H1 (cell line): ENCODE results near the gene ERG28. TPM values are rescaled to one million over a fixed set of nuclear protein-coding genes. Genes with fewer than 3 reads are reported as not detected.

ENCODE experiments used
- CTCF ChIA-PET: fragments of 300-600 bp; sonication (Branson Sonifier 250); formaldehyde crosslinking; loops from one replicate; lab custom pipeline; 2021; ENCODE audit not compliant: partially characterized antibody; lab: Charles Lee
- POLR2A ChIA-PET: fragments of 300-600 bp; sonication (Branson Sonifier 250); formaldehyde crosslinking; loops from one replicate; lab custom pipeline; 2021; ENCODE audit warnings: inconsistent platforms; ENCODE audit not compliant: partially characterized antibody; lab: Charles Lee
- DNase-seq, 2 experiments: peaks; one replicate each; pipeline versions ENCODE4 v3.0.0 to v3.0.0-alpha.2; 2010 to 2022; ENCODE audit warnings: low spot score in 2 of 2, low read depth in 1 of 2, mixed read lengths in 1 of 2
- FAIRE-seq: peaks from 2 replicates; lab custom pipeline; 2011; peaks lifted over from hg19 to GRCh38; lab: Jason Lieb, UNC
- H2AFZ ChIP-seq: 2 replicates; pipeline ENCODE4 v1.8.1; 2012; ENCODE audit warnings: low read length, inconsistent platforms
- H2AK5ac ChIP-seq: 2 replicates; pipeline ENCODE4 v1.6.1; 2013; ENCODE audit warnings: low read depth, low read length
- H2BK120ac ChIP-seq: replicated peaks from 2 replicates; pipeline ENCODE3; 2013; ENCODE audit warnings: low read depth, low read length, inconsistent platforms
- H2BK12ac ChIP-seq: 2 replicates; pipeline ENCODE4 v1.6.1; 2013; ENCODE audit warnings: low read depth, low read length
- H2BK15ac ChIP-seq: 2 replicates; pipeline ENCODE4 v1.6.1; 2013; ENCODE audit warnings: low read length
- H2BK20ac ChIP-seq: 2 replicates; pipeline ENCODE4 v1.6.1; 2013; ENCODE audit warnings: low read length
- H2BK5ac ChIP-seq: 2 replicates; pipeline ENCODE4 v1.6.1; 2013; ENCODE audit warnings: low read depth, low read length
- H3K14ac ChIP-seq: 2 replicates; pipeline ENCODE4 v1.6.1; 2013; ENCODE audit warnings: inconsistent platforms; ENCODE audit not compliant: insufficient read length
- H3K18ac ChIP-seq: 2 replicates; pipeline ENCODE4 v1.6.1; 2013; ENCODE audit warnings: low read length; ENCODE audit errors: extremely low read depth
- H3K23ac ChIP-seq: 2 replicates; pipeline ENCODE4 v1.6.1; 2013; ENCODE audit warnings: inconsistent platforms; ENCODE audit not compliant: insufficient read length
- H3K23me2 ChIP-seq: 2 replicates; pipeline ENCODE4 v1.6.1; 2013; ENCODE audit warnings: low read depth, low read length
- H3K27ac ChIP-seq: 2 replicates; pipeline ENCODE4 v1.6.1; 2011; ENCODE audit warnings: low read depth, low read length, inconsistent platforms
- H3K27me3 ChIP-seq, 4 experiments: replicated peaks in 1 of 4; 1 replicate in 1 of 4; 2 replicates in 3 of 4; pipeline versions ENCODE4 v1.6.1 to v1.8.1; 2011 to 2013; ENCODE audit warnings: low read length in 3 of 4, mild to moderate bottlenecking in 3 of 4, inconsistent platforms in 2 of 4, mixed read lengths in 2 of 4, moderate library complexity in 1 of 4; ENCODE audit not compliant: control insufficient read depth in 3 of 4, insufficient read depth in 3 of 4; ENCODE audit errors: extremely low read depth in 1 of 4
- H3K36me3 ChIP-seq, 4 experiments: 2 replicates each; pipeline versions ENCODE4 v1.6.1 to v1.8.1; 2011 to 2013; ENCODE audit warnings: mild to moderate bottlenecking in 4 of 4, low read length in 3 of 4, moderate library complexity in 2 of 4, control low read depth in 1 of 4, inconsistent platforms in 1 of 4; ENCODE audit not compliant: insufficient read depth in 4 of 4, control insufficient read depth in 2 of 4
- H3K4ac ChIP-seq: replicated peaks from 2 replicates; pipeline ENCODE3; 2013; ENCODE audit warnings: low read length, low read depth, mixed read lengths, inconsistent platforms; ENCODE audit not compliant: insufficient read length
- H3K4me1 ChIP-seq, 4 experiments: replicated peaks in 1 of 4; 1 replicate in 1 of 4; 2 replicates in 3 of 4; pipeline versions ENCODE4 v1.6.1 to v1.8.1; 2011 to 2013; ENCODE audit warnings: low read length in 3 of 4, inconsistent platforms in 2 of 4, mixed read lengths in 1 of 4; ENCODE audit not compliant: insufficient read depth in 4 of 4, control insufficient read depth in 3 of 4
- H3K4me2 ChIP-seq, 2 experiments: 2 replicates each; pipeline versions ENCODE4 v1.6.1 to v1.8.1; 2011 to 2013; ENCODE audit warnings: low read depth in 2 of 2, low read length in 2 of 2, control low read depth in 1 of 2, inconsistent platforms in 1 of 2, mild to moderate bottlenecking in 1 of 2; ENCODE audit not compliant: insufficient read depth in 1 of 2
- H3K4me3 ChIP-seq, 4 experiments: fragments of 200-600, 300-600 bp in 1 of 4; sonication (generic), shearing (Covaris generic), sonication (Bioruptor Twin) in 1 of 4; 2 replicates each; pipeline versions ENCODE4 v1.5.1 to v1.8.1; 2011 to 2016; ENCODE audit warnings: low read length in 4 of 4, low read depth in 3 of 4, control low read depth in 2 of 4, inconsistent platforms in 2 of 4, mild to moderate bottlenecking in 2 of 4, mixed read lengths in 1 of 4, moderate library complexity in 1 of 4; ENCODE audit not compliant: insufficient read depth in 2 of 4; ENCODE audit errors: extremely low read depth in 1 of 4
- H3K56ac ChIP-seq: replicated peaks from 2 replicates; pipeline ENCODE3; 2013; ENCODE audit warnings: low read depth, mild to moderate bottlenecking, mixed read lengths, low read length, inconsistent platforms; ENCODE audit not compliant: insufficient read length
- H3K79me1 ChIP-seq: 2 replicates; pipeline ENCODE4 v1.6.1; 2013; ENCODE audit warnings: low read depth, low read length, control low read depth
- H3K79me2 ChIP-seq, 2 experiments: 2 replicates each; pipeline versions ENCODE4 v1.6.1 to v1.8.1; 2012 to 2013; ENCODE audit warnings: low read length in 2 of 2, mild to moderate bottlenecking in 2 of 2, inconsistent platforms in 1 of 2; ENCODE audit not compliant: insufficient read depth in 2 of 2, control insufficient read depth in 1 of 2
- H3K9ac ChIP-seq, 4 experiments: replicated peaks in 1 of 4; 1 replicate in 1 of 4; 2 replicates in 3 of 4; pipeline versions ENCODE4 v1.6.1 to v1.8.1; 2011 to 2013; ENCODE audit warnings: low read depth in 3 of 4, low read length in 3 of 4, control low read depth in 2 of 4, mild to moderate bottlenecking in 2 of 4, moderate library complexity in 2 of 4, inconsistent platforms in 1 of 4; ENCODE audit errors: extremely low read depth in 1 of 4
- H3K9me3 ChIP-seq, 2 experiments: 2 replicates each; pipeline versions ENCODE4 v1.6.1 to v1.8.1; 2012 to 2013; ENCODE audit warnings: mild to moderate bottlenecking in 2 of 2, moderate library complexity in 2 of 2, control low read depth in 1 of 2, inconsistent platforms in 1 of 2, low read depth in 1 of 2, low read length in 1 of 2, mixed read lengths in 1 of 2; ENCODE audit not compliant: insufficient read depth in 2 of 2
- H4K20me1 ChIP-seq, 2 experiments: replicated peaks in 1 of 2; 2 replicates each; pipeline versions ENCODE3 to v1.8.1; 2011 to 2013; ENCODE audit warnings: inconsistent platforms in 2 of 2, low read length in 2 of 2, mild to moderate bottlenecking in 1 of 2; ENCODE audit not compliant: insufficient read depth in 2 of 2, control insufficient read depth in 1 of 2
- H4K5ac ChIP-seq: 2 replicates; pipeline ENCODE4 v1.6.1; 2013; ENCODE audit warnings: low read length, low read depth, mixed read lengths, inconsistent platforms; ENCODE audit not compliant: insufficient read length
- H4K8ac ChIP-seq: 2 replicates; pipeline ENCODE4 v1.8.0; 2013; ENCODE audit warnings: mild to moderate bottlenecking, moderate library complexity, low read length, inconsistent platforms; ENCODE audit not compliant: insufficient read depth; ENCODE audit errors: extremely low read depth
- H4K91ac ChIP-seq: replicated peaks from 2 replicates; pipeline ENCODE3; 2013; ENCODE audit warnings: low read length, mixed read lengths, inconsistent platforms; ENCODE audit not compliant: insufficient read length
- ASH2L ChIP-seq: fragments of 200-600, 300-600 bp; sonication (generic); IDR thresholded peaks from one replicate; pipeline ENCODE4 v1.7.1; 2017; ENCODE audit warnings: low read length
- CTBP2 ChIP-seq: IDR thresholded peaks from 2 replicates; pipeline ENCODE4 v1.7.0; 2011; ENCODE audit warnings: borderline replicate concordance, mild to moderate bottlenecking, moderate library complexity, mixed read lengths, low read length; ENCODE audit not compliant: insufficient read depth, insufficient read length
- FOSL1 ChIP-seq: IDR thresholded peaks from 2 replicates; pipeline ENCODE4 v1.6.1; 2011; ENCODE audit warnings: mild to moderate bottlenecking, low read depth, low read length, moderate library complexity; ENCODE audit not compliant: insufficient read depth
- JUN ChIP-seq: IDR thresholded peaks from 2 replicates; pipeline ENCODE4 v1.6.1; 2011; ENCODE audit warnings: low read depth, mild to moderate bottlenecking, improper control_type of control experiment, low read length
- RAD21 ChIP-seq, 2 experiments: IDR thresholded peaks in 1 of 2; conservative IDR thresholded peaks in 1 of 2; 2 replicates each; pipeline ENCODE4 v1.6.1; 2011; ENCODE audit warnings: low read depth in 2 of 2, low read length in 2 of 2, improper control_type of control experiment in 1 of 2, inconsistent platforms in 1 of 2, mild to moderate bottlenecking in 1 of 2, moderate library complexity in 1 of 2
- SAP30 ChIP-seq: fragments of 300-600 bp; sonication (generic); IDR thresholded peaks from 2 replicates; pipeline ENCODE4 v1.7.1; 2012; ENCODE audit warnings: low read length, moderate library complexity, mild to moderate bottlenecking, inconsistent platforms; ENCODE audit not compliant: insufficient read depth, insufficient replicate concordance
- SUZ12 ChIP-seq: fragments of 200-600 bp; sonication (generic); IDR thresholded peaks from 2 replicates; pipeline ENCODE4 v1.6.1; 2012; ENCODE audit warnings: mild to moderate bottlenecking, inconsistent platforms, low read length, moderate library complexity, mixed read lengths
- TAF7 ChIP-seq: optimal IDR thresholded peaks from 2 replicates; pipeline ENCODE3; 2011; ENCODE audit warnings: low read depth, mild to moderate bottlenecking, inconsistent platforms, low read length, moderate library complexity, borderline replicate concordance
- TCF12 ChIP-seq: IDR thresholded peaks from 2 replicates; pipeline ENCODE4 v1.6.1; 2011; ENCODE audit warnings: low read depth, mild to moderate bottlenecking, low read length
- TEAD4 ChIP-seq: IDR thresholded peaks from 2 replicates; pipeline ENCODE4 v1.6.1; 2012; ENCODE audit warnings: low read depth, low read length, inconsistent platforms, mixed read lengths
- YY1 ChIP-seq: IDR thresholded peaks from 2 replicates; pipeline ENCODE4 v1.6.1; 2011; ENCODE audit warnings: low read depth, mild to moderate bottlenecking, low read length
- WGBS, 2 experiments: shearing (Covaris generic) in 1 of 2; methylation state at CpG; one replicate each; pipeline versions ENCODE4 v1.1.6 to v1.1.7; 2013 to 2015; ENCODE audit warnings: low lambda C conversion rate in 2 of 2, mixed read lengths in 2 of 2, inconsistent platforms in 1 of 2, low coverage in 1 of 2, missing lambda C conversion rate in 1 of 2; ENCODE audit not compliant: insufficient replicate concordance in 2 of 2, insufficient coverage in 1 of 2, insufficient read length in 1 of 2; ENCODE audit errors: extremely low coverage in 1 of 2, missing lambda C conversion rate in 1 of 2; 5-methylcytosine and 5-hydroxymethylcytosine counted together
- polyA plus RNA-seq, 7 experiments: library from polyadenylated mRNA; depleted of rRNA in 3 of 7; stranded (reverse) in 5 of 7; unstranded in 2 of 7; fragments of >200 nt in 5 of 7; fragments of 200-250 nt in 2 of 7; gene quantifications; 1 replicate in 5 of 7; 2 replicates in 1 of 7; 4 replicates in 1 of 7; pipeline versions ENCODE4 v1.2.1 to v1.2.3, GENCODE V29; 2011 to 2013; ENCODE audit warnings: missing spikeins in 2 of 7, mixed read lengths in 2 of 7
- total RNA-seq: library from RNA; stranded (reverse); fragmentation: NEBNext Ultra II Directional; extraction: Animal tissue kit (Norgen Biotek cat#: 25700); gene quantifications from 2 replicates; pipeline ENCODE4 v1.2.1, GENCODE V29; 2021

ERG28 gene
- total and polyA plus RNA-seq, 2 of the 8 experiments (the other 6 are each of a cell fraction or from before 2014, with no cell fraction given) = 32.6 to 56.7 TPM

GRCh38 chr14:75610834-75611233 lies 49.8 kb downstream of the ERG28 start:
- Histone ChIP-seq H3K79me1 (no peaks in the 10 kb centered on the region), H3K4me3 (no peak overlapping the region), H3K79me2 (no peaks in the 10 kb centered on the region), H3K14ac (no peak overlapping the region), H3K23ac (no peak overlapping the region), H2BK15ac (no peak overlapping the region), H4K8ac (no peak overlapping the region), H2BK20ac (no peak overlapping the region), H2BK5ac (no peak overlapping the region), H3K9ac (no peak overlapping the region), H3K56ac (no peak overlapping the region), H2BK120ac (no peak overlapping the region), H4K20me1 (no peaks in the 10 kb centered on the region), H3K9me3 (no peaks in the 10 kb centered on the region), H3K4ac (no peak overlapping the region), H2AFZ (no peak overlapping the region), H3K4me1 (no peaks in the 10 kb centered on the region), H2BK12ac (no peak overlapping the region), H3K27me3 (no peaks in the 10 kb centered on the region), H3K4me2 (no peak overlapping the region), H4K91ac (no peak overlapping the region), H3K36me3 (no peaks in the 10 kb centered on the region), H3K27ac (no peak overlapping the region), H3K18ac (no peak overlapping the region), H3K23me2 (no peaks in the 10 kb centered on the region), H4K5ac (no peak overlapping the region), H2AK5ac (no peak overlapping the region)
- FAIRE-seq = no peak
- TF ChIP-seq CTBP2 (no peak), JUN (no peak), TEAD4 (no peak), YY1 (no peak), ASH2L (no peak), SUZ12 (no peak), RAD21 (IDR thresholded peaks at IDR 0.05 in 1 of 2, conservative IDR thresholded peaks at IDR 0.05 in 1 of 2; ENCODE audit: low read depth in 2 of 2, low read length in 2 of 2) (no peak), SAP30 (no peak), TAF7 (no peak), TCF12 (no peak), FOSL1 (no peak)
- POLR2A ChIA-PET = interaction anchor here (1.0 kb wide), 1 partner anchor 51 kb away, joined by 3 read pairs; the partner anchor contains the start of gene TTLL5
- 93% methylated on average over 4 of the region's 4 CpGs; no CpG with 5 or more reads in 1 of the 2 experiments for WGBS, 2 experiments
- no peak for DNase-seq
- CTCF ChIA-PET = interaction anchor here (1.1 to 2.1 kb wide), 4 partner anchors 11 to 103 kb away, joined by 3 to 8 read pairs (median 5); no protein-coding TSS in a partner anchor
